ENCODE measurements around the gene CANT1.

The CANT1 gene

DNA sequence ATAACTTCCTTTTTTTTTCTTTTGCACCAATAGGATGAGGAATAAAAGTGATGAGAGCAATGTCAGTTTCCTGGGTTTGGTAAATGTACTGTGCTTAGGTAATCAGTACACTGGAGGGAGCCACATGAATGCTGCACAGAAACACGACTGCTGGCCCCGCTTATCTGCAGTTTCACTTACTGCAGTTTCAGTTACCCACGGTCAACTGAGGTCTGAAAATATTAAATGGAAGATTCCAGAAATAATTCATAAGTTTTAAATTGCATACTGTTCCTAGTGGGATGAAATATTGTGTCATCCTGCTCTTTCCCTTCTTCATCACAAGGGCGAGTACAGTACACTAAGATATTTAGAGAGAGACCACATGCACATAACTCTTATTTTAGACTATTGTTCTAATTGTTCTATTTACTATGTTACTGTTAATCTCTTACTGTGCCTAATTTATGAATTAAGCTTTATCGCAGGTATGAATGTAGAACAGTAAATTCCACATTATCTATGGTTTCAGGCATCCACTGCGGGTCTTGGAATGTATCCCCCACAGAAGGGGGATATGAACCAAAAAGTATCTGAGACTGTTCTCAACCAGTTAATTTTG is 23.4 kb downstream of the CANT1 start:
- H3K27ac Mint-ChIP-seq = no peak overlapping the region
- H3K27me3 Mint-ChIP-seq = no peaks in the 10 kb centered on the region
- ATAC-seq (replicated peaks) (peak; percentile 52), DNase-seq (no peak)
- no peak overlapping the region for H3K4me3 Mint-ChIP-seq
- H3K9me3 Mint-ChIP-seq = no peaks in the 10 kb centered on the region
- H3K4me1 Mint-ChIP-seq (ENCODE audit: low read depth in 2 of 2) = peaks cover 6 to 9% of the 10 kb centered on the region in 2 donors
- peaks cover 27% of the 10 kb centered on the region for H3K36me3 Mint-ChIP-seq (ENCODE audit: insufficient read depth)

DNA sequence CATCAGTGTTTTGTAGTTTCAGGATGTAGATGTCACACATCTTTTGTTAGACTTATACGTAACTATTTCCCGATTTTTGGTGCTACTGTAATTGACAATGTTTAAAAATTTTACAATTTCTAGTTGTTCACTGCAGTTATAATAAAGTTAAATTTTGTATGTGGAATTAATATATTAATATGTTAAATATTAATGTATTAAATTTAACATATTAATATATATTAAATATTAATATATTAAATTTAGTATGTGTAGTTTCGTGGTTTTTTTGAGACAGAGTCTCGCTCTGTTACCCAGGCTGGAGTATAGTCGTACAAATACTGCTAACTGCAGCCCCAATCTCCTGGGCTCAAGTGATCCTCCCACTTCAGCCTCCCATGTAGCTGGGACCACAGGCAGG is 24.2 kb downstream of the CANT1 start:
- Mint-ChIP-seq H3K4me3 (no peak overlapping the region), H3K36me3 (ENCODE audit: insufficient read depth) (peaks cover 21% of the 10 kb centered on the region), H3K27ac (no peak overlapping the region), H3K4me1 (ENCODE audit: low read depth in 2 of 2) (peaks cover 6 to 9% of the 10 kb centered on the region in 2 donors), H3K9me3 (no peaks in the 10 kb centered on the region), H3K27me3 (no peaks in the 10 kb centered on the region)
- no peak for DNase-seq
- ATAC-seq (replicated peaks) = no peak

DNA sequence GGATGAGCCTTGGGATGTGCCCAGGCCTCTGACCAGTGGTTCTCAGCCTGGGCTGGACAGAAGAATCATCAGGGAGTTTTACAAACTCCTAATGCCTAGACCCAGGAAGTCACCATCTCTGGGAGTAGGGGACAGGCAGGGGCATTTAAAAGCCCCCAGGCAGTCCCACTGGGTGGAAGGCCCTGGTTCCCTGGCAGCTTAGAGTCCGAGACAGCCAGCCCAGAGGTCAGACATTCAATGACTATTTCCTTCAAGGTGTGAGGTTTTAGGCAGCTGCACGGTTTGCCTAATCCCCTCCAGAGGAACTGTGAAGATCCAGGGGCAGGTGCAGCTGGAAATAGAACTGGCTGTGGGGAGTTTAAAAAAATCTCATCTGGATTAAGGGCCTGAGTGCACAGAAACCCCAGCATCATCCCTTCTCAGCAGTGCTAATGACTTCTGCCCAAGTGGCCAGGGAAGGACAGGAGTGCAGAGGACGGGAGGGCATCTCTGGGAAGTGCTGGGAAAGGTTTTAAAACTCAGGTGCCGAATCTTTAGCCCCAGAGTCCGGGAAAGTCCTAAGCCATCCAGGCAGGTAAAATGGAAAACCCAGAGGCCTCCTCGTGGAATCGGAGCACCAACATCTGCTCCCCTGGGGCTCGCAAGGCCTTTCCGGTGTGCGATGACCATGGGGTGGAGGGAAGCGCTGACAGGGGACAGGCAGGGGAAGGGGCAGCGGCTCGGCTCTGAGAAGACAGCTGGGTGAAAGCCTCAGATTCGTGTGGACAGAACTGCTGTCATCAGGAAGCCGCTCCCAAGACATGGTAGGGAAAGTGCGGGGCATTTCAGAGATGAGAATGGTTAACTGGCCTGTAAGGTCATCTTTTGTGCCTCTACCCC is 28.3 kb downstream of the CANT1 start:
- Mint-ChIP-seq H3K9me3 (no peaks in the 10 kb centered on the region), H3K4me3 (no peak overlapping the region), H3K27me3 (no peaks in the 10 kb centered on the region), H3K27ac (no peak overlapping the region), H3K36me3 (ENCODE audit: insufficient read depth) (no peaks in the 10 kb centered on the region), H3K4me1 (ENCODE audit: low read depth in 2 of 2) (no peaks in the 10 kb centered on the region)
- ATAC-seq (replicated peaks) (no peak), DNase-seq (no peak)

DNA sequence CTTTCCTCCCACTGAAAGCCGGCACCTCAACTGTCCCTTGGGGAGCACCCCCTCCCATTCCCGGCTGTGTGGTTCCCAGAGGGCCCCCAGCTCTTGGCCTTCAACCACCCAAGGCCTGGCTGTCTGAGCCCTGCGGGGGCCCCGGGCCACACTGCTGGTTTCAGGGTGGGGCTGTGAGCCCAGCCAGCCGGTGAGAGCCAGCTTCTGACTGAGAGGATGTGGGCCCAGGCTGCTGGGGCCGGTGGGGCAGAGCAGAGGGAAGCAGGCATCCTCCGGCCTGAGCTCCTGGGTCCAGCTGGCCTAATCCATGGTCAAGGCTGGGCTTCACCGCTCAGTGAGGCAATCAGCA is 29.0 kb downstream of the CANT1 start:
- no peaks in the 10 kb centered on the region for H3K27me3 Mint-ChIP-seq
- no peaks in the 10 kb centered on the region for H3K9me3 Mint-ChIP-seq
- no peak overlapping the region for H3K27ac Mint-ChIP-seq
- no peak overlapping the region for H3K4me3 Mint-ChIP-seq
- no peak for ATAC-seq (replicated peaks)
- peaks cover 3% of the 10 kb centered on the region for H3K36me3 Mint-ChIP-seq (ENCODE audit: insufficient read depth)
- no peak for DNase-seq
- H3K4me1 Mint-ChIP-seq (ENCODE audit: low read depth in 2 of 2) = no peaks in the 10 kb centered on the region

DNA sequence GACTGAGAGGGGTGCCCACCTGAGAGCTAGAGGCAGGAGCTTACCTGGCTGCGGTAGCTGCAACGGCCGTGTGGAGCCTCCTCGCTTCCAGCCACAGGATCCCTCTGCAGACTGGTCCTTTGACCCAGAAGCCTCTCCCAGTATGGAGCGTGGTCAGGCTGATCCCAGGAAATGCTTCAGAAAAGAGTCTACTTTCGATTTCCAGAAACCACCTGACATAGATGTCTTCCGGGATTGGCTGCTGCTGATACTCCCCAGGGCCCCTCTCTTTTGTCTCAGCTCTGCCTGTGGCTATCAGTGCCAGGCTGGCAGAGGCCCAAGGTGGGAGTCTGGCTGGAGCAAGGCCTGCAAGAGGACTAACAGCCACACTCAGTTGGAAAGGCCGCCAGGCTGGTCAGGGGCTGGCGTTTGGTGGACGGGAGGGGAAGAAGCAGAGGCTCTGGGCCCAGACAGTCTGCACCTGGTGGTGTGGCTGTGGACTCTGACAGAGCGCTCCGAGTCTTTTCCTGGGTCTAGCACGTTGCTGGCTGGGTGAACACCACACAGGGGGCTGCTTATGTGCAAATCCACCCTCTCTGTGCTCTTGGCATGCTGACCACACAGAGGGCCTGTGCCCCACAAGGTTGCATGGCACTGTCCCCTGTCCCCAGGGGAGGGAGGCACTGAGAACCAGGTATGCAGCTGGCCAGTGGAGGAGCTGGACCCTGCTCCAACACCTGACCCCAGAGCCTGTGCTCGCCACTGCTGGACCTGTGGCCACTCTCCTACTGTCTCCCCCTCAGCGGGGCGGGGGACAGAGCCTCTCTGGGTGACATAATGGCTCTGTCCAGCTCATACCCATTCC is 29.6 kb downstream of the CANT1 start, which contains the start of gene LGALS3BP:
Gene LGALS3BP, minus strand, starts transcription at position 144 of the 844 bp plus-strand sequence. CDS start 2,732 bp downstream, outside the sequence.
- H3K27ac Mint-ChIP-seq = no peak within 1 kb of the TSS
- H3K4me3 Mint-ChIP-seq = peak within 1 kb of the TSS; percentile 31 to 62
- DNase-seq (no peak), ATAC-seq (replicated peaks) (peak; percentile 43)
- no peaks in the 10 kb centered on the region for H3K4me1 Mint-ChIP-seq (ENCODE audit: low read depth in 2 of 2)
- no peaks in the 10 kb centered on the region for H3K9me3 Mint-ChIP-seq
- peaks cover 3% of the 10 kb centered on the region for H3K36me3 Mint-ChIP-seq (ENCODE audit: insufficient read depth)
- H3K27me3 Mint-ChIP-seq = no peaks in the 10 kb centered on the region

DNA sequence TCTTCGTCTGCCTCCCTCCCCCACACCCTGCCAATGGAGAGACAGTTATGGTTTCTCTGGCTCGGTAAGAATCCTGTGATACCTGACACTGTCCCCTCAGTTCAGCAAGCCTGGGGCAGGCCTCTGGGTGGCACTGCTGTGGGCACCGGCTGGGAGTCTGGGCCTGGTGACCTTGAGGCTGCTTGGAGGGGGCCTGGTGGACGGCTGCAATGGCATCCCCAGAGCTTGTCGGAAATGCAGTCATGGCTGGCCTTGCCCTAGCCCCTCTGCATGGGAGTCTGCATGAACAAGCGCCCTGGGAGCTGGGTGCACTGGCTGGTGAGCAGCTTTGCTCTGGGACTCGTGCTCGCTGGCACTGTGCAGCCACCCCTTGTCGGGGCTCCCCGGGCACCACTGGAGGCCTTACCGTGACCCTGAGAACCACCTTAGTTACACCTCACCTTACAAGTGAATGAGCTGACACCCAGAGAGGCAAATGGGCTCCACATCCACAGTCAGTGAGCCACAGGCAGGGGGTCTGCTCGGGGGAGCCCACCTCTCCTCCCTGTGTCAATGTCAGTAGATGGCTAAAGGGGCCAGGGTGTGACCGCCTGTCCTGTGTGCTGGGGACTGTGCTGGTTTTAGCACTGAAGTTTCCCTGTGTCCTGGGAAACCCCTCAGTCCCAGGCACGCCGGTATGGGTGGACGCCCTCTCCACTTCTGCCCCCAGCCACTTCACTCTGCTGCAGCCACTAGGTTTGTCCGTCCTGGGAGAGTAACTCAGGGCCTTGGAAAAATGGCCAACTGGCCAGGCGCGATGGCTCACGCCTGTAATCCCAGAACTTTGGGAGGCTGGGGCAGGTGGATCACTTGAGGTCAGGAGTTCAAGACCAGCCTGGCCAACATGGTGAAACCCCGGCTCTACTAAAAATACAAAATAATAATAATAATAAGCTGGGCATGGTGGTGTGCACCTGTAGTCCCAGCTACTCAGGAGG is 31.3 kb downstream of the CANT1 start:
- H3K9me3 Mint-ChIP-seq = no peaks in the 10 kb centered on the region
- DNase-seq (no peak), ATAC-seq (replicated peaks) (no peak)
- peaks cover 3% of the 10 kb centered on the region for H3K36me3 Mint-ChIP-seq (ENCODE audit: insufficient read depth)
- H3K4me1 Mint-ChIP-seq (ENCODE audit: low read depth in 2 of 2) = no peaks in the 10 kb centered on the region
- no peak overlapping the region for H3K27ac Mint-ChIP-seq
- no peak overlapping the region for H3K4me3 Mint-ChIP-seq
- H3K27me3 Mint-ChIP-seq = no peaks in the 10 kb centered on the region

DNA sequence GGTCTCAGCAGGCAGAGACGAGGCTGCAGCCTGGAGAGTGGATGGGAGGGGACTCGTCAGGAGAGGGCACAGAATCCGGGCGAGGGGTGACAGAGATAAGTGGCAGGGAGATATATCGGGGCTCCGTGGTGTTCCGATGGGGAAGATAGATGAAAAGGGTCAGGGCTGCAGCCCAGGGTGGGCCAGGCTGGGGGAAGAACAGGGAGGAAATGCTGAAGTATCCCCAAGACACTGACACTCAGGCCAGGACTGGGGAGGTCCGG is 32.0 kb downstream of the CANT1 start:
- Mint-ChIP-seq H3K36me3 (ENCODE audit: insufficient read depth) (peaks cover 3% of the 10 kb centered on the region), H3K4me1 (ENCODE audit: low read depth in 2 of 2) (no peaks in the 10 kb centered on the region), H3K9me3 (no peaks in the 10 kb centered on the region), H3K27me3 (peaks cover 0 to 1% of the 10 kb centered on the region in 2 donors), H3K27ac (no peak overlapping the region), H3K4me3 (no peak overlapping the region)
- no peak for DNase-seq
- ATAC-seq (replicated peaks) = no peak

DNA sequence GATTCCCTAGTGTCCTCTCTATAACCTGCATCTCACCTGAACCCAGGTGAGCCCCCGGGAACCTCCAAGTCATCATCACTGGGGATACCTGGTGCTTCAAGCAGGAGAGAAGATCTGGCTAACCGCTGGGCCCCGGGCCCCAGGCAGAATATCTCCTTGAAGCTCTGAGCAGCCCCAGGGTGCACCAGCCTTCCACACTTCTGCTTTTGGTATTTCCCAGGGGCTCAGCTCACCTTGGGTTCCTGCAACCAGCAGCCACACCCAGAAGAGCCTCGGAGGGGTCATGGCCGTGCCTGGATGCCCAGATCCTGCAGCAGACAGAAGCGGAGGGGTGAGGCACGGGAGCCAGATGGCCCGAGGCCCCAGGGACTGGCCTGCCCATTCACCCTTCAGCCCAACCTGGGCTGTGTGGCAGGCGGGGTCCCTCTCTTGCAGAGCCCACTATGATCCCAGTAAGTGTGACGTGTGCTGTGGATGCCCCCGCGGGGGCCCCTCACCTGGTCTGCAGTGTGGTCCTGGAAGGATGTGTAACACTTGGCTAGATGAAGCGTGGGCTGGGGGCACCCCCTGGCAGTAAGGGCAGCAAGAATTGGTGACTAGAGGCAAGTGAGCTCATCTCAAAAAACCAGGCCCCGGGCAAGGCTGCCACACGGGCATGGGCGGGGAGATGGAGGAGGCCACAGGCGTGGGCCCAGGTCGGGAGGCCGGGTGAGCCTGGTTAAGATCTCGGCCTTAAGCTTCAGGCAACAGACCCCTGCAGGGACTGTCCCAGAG is 32.5 kb downstream of the CANT1 start:
- H3K4me1 Mint-ChIP-seq (ENCODE audit: low read depth in 2 of 2) = peaks cover 0 to 3% of the 10 kb centered on the region in 2 donors
- H3K27me3 Mint-ChIP-seq = peaks cover 0 to 6% of the 10 kb centered on the region in 2 donors
- H3K36me3 Mint-ChIP-seq (ENCODE audit: insufficient read depth) = peaks cover 3% of the 10 kb centered on the region
- no peak overlapping the region for H3K4me3 Mint-ChIP-seq
- ATAC-seq (replicated peaks) (no peak), DNase-seq (no peak)
- H3K9me3 Mint-ChIP-seq = no peaks in the 10 kb centered on the region
- H3K27ac Mint-ChIP-seq = peak overlapping the region in 1 of 2 donors; percentile 69

DNA sequence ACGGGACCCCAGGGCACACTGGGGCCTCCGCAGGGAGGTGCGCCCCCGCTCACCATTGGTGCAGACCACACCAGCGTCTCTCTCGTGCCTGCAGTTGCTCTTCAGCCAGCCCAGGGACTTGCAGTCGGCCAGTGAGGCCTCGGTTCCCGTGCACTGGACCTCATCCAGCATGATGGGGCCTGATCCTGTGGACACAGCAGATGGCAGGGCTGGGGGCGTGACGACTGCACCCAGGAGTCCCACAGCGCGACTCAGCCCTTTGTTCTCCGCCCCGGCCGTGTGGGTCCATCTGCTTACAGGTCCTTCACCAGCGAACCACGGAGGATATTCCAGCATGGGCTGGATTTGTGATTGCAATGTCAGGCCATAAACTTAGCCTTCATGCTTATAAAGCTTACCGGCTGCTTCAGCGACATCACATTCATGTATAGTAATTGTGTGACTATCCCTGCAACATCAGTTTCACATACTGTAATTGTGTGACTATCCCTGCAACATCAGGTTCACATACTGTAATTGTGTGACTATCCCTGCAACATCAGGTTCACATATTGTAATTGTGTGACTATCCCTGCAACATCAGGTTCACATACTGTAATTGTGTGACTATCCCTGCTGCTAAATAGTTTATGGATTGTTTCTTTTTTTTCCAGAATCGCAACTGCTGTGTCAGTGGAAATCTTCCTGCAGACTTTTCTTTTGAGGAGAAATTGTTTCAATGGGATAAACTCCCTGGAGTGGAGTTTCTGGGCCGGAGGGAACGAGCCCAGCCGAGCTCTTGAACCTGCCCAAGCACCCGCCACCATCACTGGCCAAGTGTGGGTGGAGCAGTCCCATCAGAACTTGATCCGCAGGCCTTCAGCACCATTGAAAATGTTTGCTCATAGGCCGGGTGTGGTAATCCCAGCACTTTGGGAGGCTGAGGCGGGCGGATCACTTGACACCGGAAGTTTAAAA is 34.7 kb downstream of the CANT1 start:
- Mint-ChIP-seq H3K9me3 (no peaks in the 10 kb centered on the region), H3K27me3 (peaks cover 7 to 26% of the 10 kb centered on the region in 2 donors), H3K4me1 (ENCODE audit: low read depth in 2 of 2) (peaks cover 4 to 11% of the 10 kb centered on the region in 2 donors), H3K36me3 (ENCODE audit: insufficient read depth) (peaks cover 7% of the 10 kb centered on the region), H3K27ac (no peak overlapping the region), H3K4me3 (no peak overlapping the region)
- no peak for DNase-seq
- no peak for ATAC-seq (replicated peaks)

DNA sequence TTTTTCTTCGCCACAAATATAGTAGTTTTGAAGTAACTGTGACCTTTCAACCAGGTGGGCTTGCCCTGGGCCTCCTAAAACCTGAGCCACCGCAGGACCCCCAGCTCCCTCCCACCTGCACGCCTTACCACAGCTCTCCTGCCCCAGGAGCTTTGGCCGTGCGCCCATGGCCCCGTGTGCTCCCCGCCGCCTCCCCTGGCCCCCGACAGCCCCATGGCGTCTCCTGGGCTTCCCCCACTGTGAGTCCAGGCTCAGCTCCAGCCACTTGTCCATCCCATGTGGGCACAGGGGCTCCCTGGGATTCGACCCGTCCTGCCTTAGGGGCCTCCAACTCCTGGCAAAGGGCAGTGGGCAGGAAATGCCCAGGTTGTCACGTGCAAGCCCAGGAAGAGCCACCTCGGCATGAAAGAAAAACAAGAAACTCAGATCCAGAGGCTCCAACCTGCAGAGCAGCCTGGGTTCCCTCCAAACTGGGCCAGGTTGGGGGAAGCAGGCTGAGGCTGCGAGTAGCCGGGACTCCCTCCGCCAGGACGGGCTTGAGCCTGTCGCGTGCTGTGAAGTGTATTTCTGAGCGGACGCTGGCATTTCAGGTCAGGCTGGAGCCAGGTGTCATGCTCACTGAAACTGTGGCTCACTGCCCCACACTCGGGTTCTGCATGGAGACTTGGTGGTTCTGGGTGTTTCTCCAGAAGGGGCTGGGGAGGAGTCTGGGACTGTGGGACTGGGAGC is 35.6 kb downstream of the CANT1 start:
- Mint-ChIP-seq H3K4me1 (ENCODE audit: low read depth in 2 of 2) (peaks cover 4 to 11% of the 10 kb centered on the region in 2 donors), H3K36me3 (ENCODE audit: insufficient read depth) (peaks cover 7% of the 10 kb centered on the region), H3K27me3 (peaks cover 7 to 26% of the 10 kb centered on the region in 2 donors), H3K4me3 (no peak overlapping the region), H3K9me3 (no peaks in the 10 kb centered on the region), H3K27ac (no peak overlapping the region)
- no peak for ATAC-seq (replicated peaks)
- DNase-seq = no peak

DNA sequence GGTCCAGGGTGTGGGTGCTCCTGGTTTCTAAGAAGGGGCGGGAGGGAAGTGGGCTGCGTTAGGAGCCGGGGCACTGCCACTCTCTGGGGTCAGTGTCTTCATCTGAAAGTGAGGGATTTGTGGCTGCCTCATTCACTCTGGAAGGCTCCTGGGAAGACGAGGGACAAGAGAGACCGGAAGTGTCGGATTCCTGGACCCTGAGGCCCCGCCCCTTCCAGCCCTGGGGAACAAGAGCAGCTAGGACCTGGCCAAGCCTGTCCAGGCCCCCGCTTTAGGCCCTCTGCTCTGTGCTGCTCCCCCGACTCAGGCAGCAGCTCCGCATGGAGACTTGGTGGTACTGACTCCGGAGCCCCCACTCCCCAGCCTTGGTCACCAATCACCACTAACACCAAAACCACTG is 36.4 kb downstream of the CANT1 start:
- Mint-ChIP-seq H3K27ac (no peak overlapping the region), H3K4me3 (no peak overlapping the region), H3K4me1 (ENCODE audit: low read depth in 2 of 2) (peaks cover 4 to 11% of the 10 kb centered on the region in 2 donors), H3K36me3 (ENCODE audit: insufficient read depth) (peaks cover 7% of the 10 kb centered on the region), H3K9me3 (no peaks in the 10 kb centered on the region), H3K27me3 (peaks cover 7 to 28% of the 10 kb centered on the region in 2 donors)
- ATAC-seq (replicated peaks) (no peak), DNase-seq (no peak)

All from effector memory CD8-positive, alpha-beta T cell (primary cell).